SJSA1 (cell line): Measurements from ENCODE around the gene TBCK. TPM values are rescaled to one million over a fixed set of nuclear protein-coding genes. Genes with fewer than 3 reads are reported as not detected.

Experiments used
- DNase-seq, 2 experiments: peaks; one replicate each; pipeline ENCODE4 v3.0.0-alpha.2; 2015 to 2020; ENCODE audit warnings: low spot score in 2 of 2, low read depth in 1 of 2
- H3K27ac ChIP-seq: fragments of 250-450 bp; sonication (Bioruptor Pico); 2 replicates; pipeline ENCODE4 v1.5.1; 2020; ENCODE audit warnings: mild to moderate bottlenecking, moderate library complexity
- H3K27me3 ChIP-seq: fragments of 250-450 bp; sonication (Bioruptor Pico); replicated peaks from 2 replicates; pipeline ENCODE4 v1.5.1; 2020; ENCODE audit warnings: mild to moderate bottlenecking, moderate library complexity
- H3K36me3 ChIP-seq: fragments of 250-450 bp; sonication (Bioruptor Pico); 2 replicates; pipeline ENCODE4 v1.5.1; 2020; ENCODE audit warnings: mild to moderate bottlenecking
- H3K4me1 ChIP-seq: fragments of 250-450 bp; sonication (Bioruptor Pico); replicated peaks from 2 replicates; pipeline ENCODE4 v1.6.1; 2021; ENCODE audit warnings: mild to moderate bottlenecking
- H3K4me3 ChIP-seq: fragments of 250-450 bp; sonication (Bioruptor Pico); 2 replicates; pipeline ENCODE4 v1.5.1; 2020; ENCODE audit warnings: mild to moderate bottlenecking
- H3K9me3 ChIP-seq: fragments of 250-450 bp; sonication (Bioruptor Pico); replicated peaks from 2 replicates; pipeline ENCODE4 v1.5.1; 2020; ENCODE audit warnings: mild to moderate bottlenecking
- total RNA-seq: library from RNA; depleted of rRNA; stranded (reverse); fragments of >200 nt; shearing (Covaris generic); gene quantifications from 2 replicates; pipeline ENCODE4 v1.2.3, GENCODE V29; 2014

The TBCK gene
- total RNA-seq, 1 experiment from 2014 or later: 22.3 TPM

GRCh38 chr4:106090826-106091225, 225.2 kb downstream of the TBCK start:
- H3K27me3 ChIP-seq: no peaks in the 10 kb centered on the region
- H3K4me1 ChIP-seq: no peaks in the 10 kb centered on the region
- H3K4me3 ChIP-seq: no peak overlapping the region
- H3K36me3 ChIP-seq: no peaks in the 10 kb centered on the region; the same call in none of the 2 replicates
- no peaks in the 10 kb centered on the region; the same call in 1 of the 2 replicates for H3K9me3 ChIP-seq
- no peak for DNase-seq
- H3K27ac ChIP-seq: no peak overlapping the region

- no peak for DNase-seq
- Histone ChIP-seq H3K9me3 (no peaks in the 10 kb centered on the region; the same call in 1 of the 2 replicates), H3K36me3 (no peaks in the 10 kb centered on the region), H3K4me1 (no peaks in the 10 kb centered on the region), H3K27me3 (no peaks in the 10 kb centered on the region), H3K27ac (no peak overlapping the region), H3K4me3 (no peak overlapping the region)
Observed at GRCh38 chr4:106083065-106083464, 232.9 kb downstream of the TBCK start.

GRCh38 chr4:106080376-106080775, 235.6 kb downstream of the TBCK start:
- DNase-seq: no peak
- no peak overlapping the region for H3K27ac ChIP-seq
- H3K4me3 ChIP-seq: no peak overlapping the region

GRCh38 chr4:106079616-106080015, 236.4 kb downstream of the TBCK start:
- Histone ChIP-seq H3K9me3 (no peaks in the 10 kb centered on the region), H3K27me3 (no peaks in the 10 kb centered on the region), H3K36me3 (no peaks in the 10 kb centered on the region), H3K4me1 (no peaks in the 10 kb centered on the region), H3K4me3 (no peak overlapping the region), H3K27ac (no peak overlapping the region)
- no peak for DNase-seq

More at GRCh38 chr4:106080376-106080775, 235.6 kb downstream of the TBCK start:
- Histone ChIP-seq H3K4me1 (no peaks in the 10 kb centered on the region), H3K27me3 (no peaks in the 10 kb centered on the region), H3K36me3 (no peaks in the 10 kb centered on the region), H3K9me3 (no peaks in the 10 kb centered on the region)

- Histone ChIP-seq H3K4me3 (no peak overlapping the region), H3K36me3 (no peaks in the 10 kb centered on the region), H3K4me1 (peaks cover 13% of the 10 kb centered on the region), H3K9me3 (no peaks in the 10 kb centered on the region), H3K27ac (no peak overlapping the region), H3K27me3 (no peaks in the 10 kb centered on the region)
- DNase-seq: no peak
Observed at GRCh38 chr4:106065018-106065417, 251.0 kb downstream of the TBCK start.

- DNase-seq: peak in 1 of 2 experiments; percentile 10
- Histone ChIP-seq H3K27me3 (no peaks in the 10 kb centered on the region), H3K27ac (no peak overlapping the region), H3K36me3 (no peaks in the 10 kb centered on the region), H3K4me1 (peaks cover 13% of the 10 kb centered on the region), H3K4me3 (no peak overlapping the region), H3K9me3 (no peaks in the 10 kb centered on the region)
Observed at GRCh38 chr4:106063009-106063408, 253.0 kb downstream of the TBCK start.

- peaks cover 13% of the 10 kb centered on the region for H3K4me1 ChIP-seq
- no peak overlapping the region for H3K27ac ChIP-seq
- DNase-seq: peak; percentile 59 to 86
- no peaks in the 10 kb centered on the region for H3K9me3 ChIP-seq
- no peak overlapping the region for H3K4me3 ChIP-seq
- no peaks in the 10 kb centered on the region for H3K27me3 ChIP-seq
- no peaks in the 10 kb centered on the region for H3K36me3 ChIP-seq
Observed at GRCh38 chr4:106062452-106062875, 253.5 kb downstream of the TBCK start.

GRCh38 chr4:106058921-106059320, 257.1 kb downstream of the TBCK start:
- Histone ChIP-seq H3K27ac (no peak overlapping the region), H3K4me3 (no peak overlapping the region), H3K4me1 (peaks cover 13% of the 10 kb centered on the region), H3K36me3 (no peaks in the 10 kb centered on the region), H3K9me3 (no peaks in the 10 kb centered on the region), H3K27me3 (no peaks in the 10 kb centered on the region)
- DNase-seq: no peak

GRCh38 chr4:106056914-106057313, 259.1 kb downstream of the TBCK start:
- no peaks in the 10 kb centered on the region; the same call in 1 of the 2 replicates for H3K4me1 ChIP-seq
- no peak for DNase-seq

GRCh38 chr4:106051514-106051913, 264.5 kb downstream of the TBCK start:
- Histone ChIP-seq H3K9me3 (no peaks in the 10 kb centered on the region), H3K27ac (no peak overlapping the region), H3K36me3 (no peaks in the 10 kb centered on the region), H3K4me3 (no peak overlapping the region), H3K4me1 (peaks cover 5% of the 10 kb centered on the region; the same call in 1 of the 2 replicates), H3K27me3 (no peaks in the 10 kb centered on the region)
- no peak for DNase-seq

More at GRCh38 chr4:106056914-106057313, 259.1 kb downstream of the TBCK start:
- Histone ChIP-seq H3K36me3 (no peaks in the 10 kb centered on the region), H3K27me3 (no peaks in the 10 kb centered on the region), H3K27ac (no peak overlapping the region), H3K9me3 (no peaks in the 10 kb centered on the region), H3K4me3 (no peak overlapping the region)

- Histone ChIP-seq H3K36me3 (no peaks in the 10 kb centered on the region), H3K27me3 (no peaks in the 10 kb centered on the region), H3K9me3 (no peaks in the 10 kb centered on the region), H3K4me1 (peaks cover 5% of the 10 kb centered on the region; the same call in 1 of the 2 replicates), H3K4me3 (no peak overlapping the region), H3K27ac (no peak overlapping the region)
- DNase-seq: no peak
Observed at GRCh38 chr4:106049490-106049889, 266.5 kb downstream of the TBCK start.

GRCh38 chr4:106048250-106048971, 267.6 kb downstream of the TBCK start:
- no peak overlapping the region for H3K4me3 ChIP-seq
- DNase-seq: peak in 1 of 2 experiments; percentile 27
- no peak overlapping the region for H3K27ac ChIP-seq
- peaks cover 5% of the 10 kb centered on the region; the same call in 1 of the 2 replicates for H3K4me1 ChIP-seq
- H3K36me3 ChIP-seq: no peaks in the 10 kb centered on the region
- H3K27me3 ChIP-seq: no peaks in the 10 kb centered on the region
- no peaks in the 10 kb centered on the region for H3K9me3 ChIP-seq

GRCh38 chr4:106046083-106046482, 269.9 kb downstream of the TBCK start:
- Histone ChIP-seq H3K27me3 (no peaks in the 10 kb centered on the region), H3K36me3 (no peaks in the 10 kb centered on the region), H3K27ac (no peak overlapping the region), H3K4me1 (peaks cover 5% of the 10 kb centered on the region; the same call in 1 of the 2 replicates), H3K9me3 (no peaks in the 10 kb centered on the region), H3K4me3 (no peak overlapping the region)
- no peak for DNase-seq

GRCh38 chr4:106041294-106042002, 274.6 kb downstream of the TBCK start:
- Histone ChIP-seq H3K27me3 (no peaks in the 10 kb centered on the region), H3K27ac (no peak overlapping the region), H3K9me3 (no peaks in the 10 kb centered on the region), H3K36me3 (no peaks in the 10 kb centered on the region), H3K4me1 (no peaks in the 10 kb centered on the region), H3K4me3 (no peak overlapping the region)
- no peak for DNase-seq
